Body of pancreas (tissue), 4 donors: Measurements from ENCODE around the gene ENTHD1.

Experiments
- CTCF ChIP-seq, 7 experiments: fragments of 450-650 bp in 4 of 7; fragments of 200-600 bp in 3 of 7; sonication (generic) in 3 of 7; IDR thresholded peaks; one replicate each; pipeline ENCODE4 v1.5.1; 2016 to 2019; ENCODE audit warnings: antibody characterized with exemption in 7 of 7
- POLR2A ChIP-seq, 3 donors: fragments of 450-650 bp; IDR thresholded peaks; one replicate each; pipeline ENCODE4 v1.6.1; 2016; ENCODE audit warnings: antibody characterized with exemption in 3 of 3, mild to moderate bottlenecking in 2 of 3

GRCh38 chr22:39908136-39908535, 14.6 kb upstream of the ENTHD1 start:
- TF ChIP-seq CTCF (IDR thresholded peaks at IDR 0.05) (no peak), POLR2A (IDR thresholded peaks at IDR 0.05) (no peak)
